Measurements from ENCODE around the gene SIK1.
"Not testable (repeated sequence)": the region's sequence is repeated elsewhere in the genome, so short reads cannot be mapped to it uniquely, and the experiment has no call there.

Gene SIK1

GRCh38 chr21:43442571-43442970 lies 15.6 kb upstream of the SIK1 start:
- H3K4me3 ChIP-seq (ENCODE audit: low read depth, low read length), result not testable (repeated sequence)

GRCh38 chr21:43440835-43441727 lies 14.2 kb upstream of the SIK1 start:
- not testable (repeated sequence) for H3K4me3 ChIP-seq (ENCODE audit: low read depth, low read length)

DNA sequence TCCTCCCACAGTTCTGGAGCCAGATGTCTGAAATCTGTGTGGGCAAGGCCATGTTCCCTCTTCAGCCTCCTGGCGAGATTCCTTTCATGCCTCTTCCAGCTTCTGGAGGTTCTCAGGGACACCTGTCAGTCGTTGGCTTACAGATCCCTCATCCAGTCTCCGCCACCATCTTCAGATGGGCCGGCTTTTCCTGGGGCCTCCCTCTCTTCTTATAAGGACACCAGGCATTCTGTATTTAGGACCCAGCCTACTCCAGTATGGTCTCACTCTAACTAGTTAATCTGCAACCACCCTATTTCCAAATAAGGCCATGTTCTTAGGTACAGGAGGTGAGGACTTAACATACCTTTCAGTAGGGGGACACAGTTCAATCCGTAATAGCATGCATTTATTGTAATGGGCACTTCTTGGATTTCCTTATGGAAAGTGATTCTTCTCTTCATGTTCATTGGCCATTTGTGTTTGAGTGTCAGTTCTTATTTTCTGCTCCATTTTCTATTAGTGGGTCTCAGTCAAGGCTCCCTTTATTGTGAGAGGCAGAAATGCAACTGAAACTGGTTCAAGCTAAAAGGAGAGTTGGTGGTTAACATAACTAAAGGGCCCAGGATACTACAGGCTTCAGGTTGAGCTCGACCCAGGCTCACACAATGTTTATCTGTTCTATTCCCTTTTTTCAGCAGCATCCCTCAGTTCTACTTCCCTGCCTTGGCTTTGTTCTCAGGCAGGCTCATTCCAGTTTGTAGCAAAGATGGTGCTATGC lies 12.6 kb upstream of the SIK1 start:
- H3K4me3 ChIP-seq (ENCODE audit: low read depth, low read length), result not testable (repeated sequence)

DNA sequence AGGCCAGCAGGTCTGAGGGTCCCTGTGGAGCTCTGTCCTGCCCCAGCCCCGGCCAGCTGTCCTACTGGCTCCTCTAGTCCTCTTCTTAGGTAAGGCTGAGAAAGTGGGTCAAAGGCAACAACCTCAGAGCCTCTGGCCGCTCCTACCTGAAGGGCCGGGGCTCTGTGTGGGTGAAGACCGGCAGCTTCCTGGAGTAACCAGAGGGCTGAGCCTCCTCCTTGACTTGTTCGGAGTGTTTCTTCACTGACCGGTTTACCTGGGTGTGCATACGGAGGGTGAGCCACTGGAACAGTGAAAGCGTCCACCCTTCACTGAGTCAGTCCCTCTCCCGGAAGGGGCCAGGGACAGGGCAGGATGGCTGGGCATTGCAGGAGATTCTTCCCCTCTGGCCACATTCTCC lies 9.3 kb upstream of the SIK1 start:
- not testable (repeated sequence) for H3K4me3 ChIP-seq (ENCODE audit: low read depth, low read length)

DNA sequence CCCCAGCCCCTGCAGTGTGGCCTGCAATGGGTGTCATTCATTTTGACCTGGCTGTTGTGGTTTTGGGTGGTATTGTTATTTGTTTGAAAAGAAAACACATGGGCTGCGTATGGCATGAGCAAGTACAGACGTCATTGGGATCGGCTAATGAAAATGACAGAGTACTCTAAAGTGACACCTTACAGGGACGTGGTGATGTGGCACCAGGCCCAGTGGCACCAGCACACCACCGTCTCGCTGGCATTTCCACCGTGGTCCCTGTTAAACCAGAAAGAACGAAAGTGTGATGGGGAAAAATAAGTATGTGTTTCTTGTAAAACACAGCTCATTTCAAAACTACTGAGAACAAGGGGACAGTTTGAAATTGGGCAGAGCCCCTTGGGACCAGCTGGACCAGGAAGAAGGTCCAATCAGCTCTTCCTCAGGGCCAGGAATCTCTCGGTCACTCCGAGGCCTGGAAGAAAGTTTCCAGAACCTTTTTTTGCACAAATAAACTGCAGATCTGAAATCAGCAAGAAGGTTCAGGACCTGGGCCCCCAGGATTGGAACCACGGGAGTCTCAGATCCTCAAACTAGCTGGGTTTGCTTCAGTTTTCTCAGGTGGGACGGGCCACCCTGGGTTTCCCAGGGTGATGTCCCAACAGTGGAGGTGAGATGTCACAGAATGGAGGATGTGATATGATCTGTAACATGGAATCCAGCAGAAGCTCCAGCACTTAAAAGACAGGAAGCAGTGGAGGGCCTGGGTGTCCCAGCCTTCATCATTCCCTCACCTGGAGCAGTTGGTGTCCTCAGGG lies 6.6 kb upstream of the SIK1 start:
- not testable (repeated sequence) for H3K4me3 ChIP-seq (ENCODE audit: low read depth, low read length)

GRCh38 chr21:43430830-43431416 lies 4.0 kb upstream of the SIK1 start:
- H3K4me3 ChIP-seq (ENCODE audit: low read depth, low read length), result not testable (repeated sequence)

- H3K4me3 ChIP-seq (ENCODE audit: low read depth, low read length), result not testable (repeated sequence)
Measured at GRCh38 chr21:43428964-43429363, 2.0 kb upstream of the SIK1 start.

GRCh38 chr21:43427242-43427559 lies 270 bp upstream of the SIK1 start:
- not testable (repeated sequence) for H3K4me3 ChIP-seq (ENCODE audit: low read depth, low read length)

- H3K4me3 ChIP-seq (ENCODE audit: low read depth, low read length), result not testable (repeated sequence)
Measured at GRCh38 chr21:43426004-43426403, 927 bp downstream of the SIK1 start.

DNA sequence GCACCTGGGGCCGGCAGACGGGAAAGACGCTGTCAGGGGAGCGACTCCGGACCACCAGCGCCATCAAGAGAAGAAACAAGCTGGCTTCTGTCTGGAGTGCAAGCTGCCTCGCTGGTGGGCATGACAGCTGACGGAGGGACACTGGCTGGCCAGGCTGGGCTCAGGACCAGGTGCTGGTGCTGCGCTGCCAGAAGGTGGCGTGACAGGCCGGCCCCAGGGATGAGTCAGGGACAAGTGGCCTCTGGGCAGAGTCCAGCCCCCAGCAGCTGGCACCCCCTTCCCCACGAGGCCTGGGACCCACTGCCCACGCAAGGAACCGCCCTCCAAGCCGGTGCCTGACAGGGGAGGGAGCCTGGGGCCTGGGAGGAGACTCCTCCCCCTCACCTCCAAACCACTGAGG lies 7.5 kb downstream of the SIK1 start:
- H3K4me3 ChIP-seq (ENCODE audit: low read depth, low read length), result not testable (repeated sequence)

DNA sequence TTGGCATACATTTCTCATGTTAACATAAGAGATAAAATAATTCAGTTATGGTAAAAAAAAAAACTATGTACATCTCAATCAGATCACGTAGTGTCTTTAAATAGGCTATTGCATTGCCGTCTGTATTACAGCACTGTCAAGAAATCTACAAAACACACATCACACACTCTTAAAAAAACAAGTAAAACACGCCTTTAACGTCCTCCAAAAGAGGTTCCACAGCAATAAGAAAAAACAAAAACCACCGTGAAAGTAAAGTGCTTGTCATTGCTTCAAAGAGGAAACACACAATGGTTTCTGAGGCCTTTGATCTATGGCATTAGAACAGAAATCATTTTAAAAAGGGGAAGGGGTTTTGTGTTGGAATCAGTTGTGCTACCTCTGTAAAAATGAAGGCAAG lies 12.4 kb downstream of the SIK1 start:
- H3K4me3 ChIP-seq (ENCODE audit: low read depth, low read length), result not testable (repeated sequence)

DNA sequence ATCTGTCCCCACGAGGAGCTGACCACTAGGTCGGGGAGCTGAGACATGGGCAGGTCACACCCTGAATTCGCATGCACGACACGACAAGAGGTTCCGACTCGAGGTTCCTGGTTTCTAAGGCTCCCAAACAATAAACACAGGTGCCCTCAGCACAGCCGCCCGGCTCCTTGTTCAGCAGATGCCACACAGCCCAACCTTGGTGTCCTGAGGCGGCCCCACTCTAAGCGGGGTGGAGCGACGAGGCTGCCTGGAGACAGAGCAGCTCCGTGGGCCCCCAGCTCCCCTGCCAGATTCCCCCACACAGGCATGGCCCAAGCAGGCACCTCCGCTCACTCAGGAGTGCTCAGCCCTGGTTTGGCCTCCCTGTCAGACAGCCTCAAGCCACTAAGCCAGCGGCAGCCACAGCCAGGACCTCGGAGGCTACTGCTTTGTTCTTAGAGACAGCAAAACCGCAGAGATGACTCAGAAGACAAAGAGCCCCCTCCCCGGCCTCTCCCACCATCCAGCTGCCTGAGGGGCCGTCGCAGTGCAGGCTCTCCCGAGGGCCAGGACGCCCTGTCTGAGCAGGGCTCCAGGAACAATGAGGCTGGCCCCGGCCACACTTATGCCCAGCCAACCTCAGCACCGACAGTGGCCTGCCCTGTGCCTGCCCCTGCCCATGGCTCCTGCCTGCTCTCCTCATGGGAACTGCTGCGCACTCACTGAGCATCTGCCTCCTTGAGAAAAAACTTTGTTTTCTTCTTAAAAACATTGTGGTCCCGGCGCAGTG lies 14.7 kb downstream of the SIK1 start:
- H3K4me3 ChIP-seq (ENCODE audit: low read depth, low read length), result not testable (repeated sequence)

GRCh38 chr21:43410456-43411068 lies 16.4 kb downstream of the SIK1 start:
- H3K4me3 ChIP-seq (ENCODE audit: low read depth, low read length), result not testable (repeated sequence)

DNA sequence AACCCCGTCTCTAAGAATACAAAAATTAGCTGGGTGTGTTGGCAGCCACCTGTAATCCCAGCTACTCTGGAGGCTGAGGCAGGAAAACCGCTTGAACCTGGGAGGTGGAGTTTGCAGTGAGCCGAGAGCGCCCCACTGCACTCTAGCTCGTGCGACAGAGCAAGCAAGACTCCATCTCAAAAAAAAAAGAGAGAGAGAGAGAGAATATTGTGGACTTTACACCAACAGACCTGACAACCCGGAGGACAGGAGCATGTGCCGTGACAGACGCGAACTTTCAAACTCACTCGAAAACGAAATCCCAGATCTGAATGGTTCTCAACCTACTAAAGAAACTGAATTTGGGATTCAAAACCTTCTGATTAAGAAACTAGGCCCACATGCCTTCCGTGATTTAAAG lies 19.8 kb downstream of the SIK1 start:
- not testable (repeated sequence) for H3K4me3 ChIP-seq (ENCODE audit: low read depth, low read length)

- not testable (repeated sequence) for H3K4me3 ChIP-seq (ENCODE audit: low read depth, low read length)
Measured at GRCh38 chr21:43404450-43404849, 22.5 kb downstream of the SIK1 start.

GRCh38 chr21:43403651-43404430 lies 23.1 kb downstream of the SIK1 start:
- H3K4me3 ChIP-seq (ENCODE audit: low read depth, low read length), result not testable (repeated sequence)

DNA sequence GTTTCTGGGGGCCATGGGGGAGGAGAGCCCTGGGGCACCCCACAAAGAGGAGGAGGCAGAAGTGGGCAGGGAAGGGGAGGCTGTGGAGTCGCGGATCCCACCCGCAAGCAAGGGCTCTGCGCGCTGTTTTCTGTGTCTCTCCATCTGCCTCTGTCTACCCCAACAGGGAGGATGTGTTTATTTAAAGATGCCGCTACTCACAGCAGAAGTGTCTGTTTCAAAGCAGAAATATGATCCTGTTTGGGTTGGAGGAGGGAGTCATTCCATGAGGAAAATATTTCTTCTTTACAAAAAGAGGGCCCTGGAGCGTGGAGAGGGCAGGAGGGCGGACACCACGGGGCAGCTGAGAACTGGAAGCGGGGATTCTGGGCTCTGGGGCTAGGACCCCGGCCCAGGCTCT lies 25.8 kb downstream of the SIK1 start:
- not testable (repeated sequence) for H3K4me3 ChIP-seq (ENCODE audit: low read depth, low read length)

GRCh38 chr21:43399595-43400015 lies 27.3 kb downstream of the SIK1 start:
- H3K4me3 ChIP-seq (ENCODE audit: low read depth, low read length), result not testable (repeated sequence)

DNA sequence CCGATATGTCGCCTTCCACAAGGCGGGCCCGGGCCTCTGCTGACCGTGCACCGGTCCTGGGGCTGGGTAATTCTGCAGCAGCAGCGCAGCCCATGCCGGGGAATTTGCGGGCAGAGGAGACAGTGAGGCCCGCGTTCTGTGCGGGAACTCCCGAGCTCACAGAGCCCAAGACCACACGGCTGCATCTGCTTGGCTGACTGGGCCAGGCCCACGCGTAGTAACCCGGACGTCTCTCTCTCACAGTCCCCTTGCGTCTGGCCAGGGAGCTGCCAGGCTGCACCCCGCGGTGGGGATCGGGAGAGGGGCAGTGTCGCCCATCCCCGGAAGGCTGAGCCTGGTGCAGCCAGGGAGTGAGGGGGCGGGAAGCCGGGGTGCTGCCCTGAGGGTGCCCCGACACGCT lies 27.8 kb downstream of the SIK1 start:
- not testable (repeated sequence) for H3K4me3 ChIP-seq (ENCODE audit: low read depth, low read length)
